Kidney epithelial cell (primary cell): ENCODE measurements around the gene FBXO46. TPM values are rescaled to one million over a fixed set of nuclear protein-coding genes. Genes with fewer than 3 reads are reported as not detected.
"Not testable (repeated sequence)": the region's sequence is repeated elsewhere in the genome, so short reads cannot be mapped to it uniquely, and the experiment has no call there.

Source experiments
- DNase-seq: peaks from one replicate; pipeline ENCODE4 v3.0.0-alpha.2; 2010; ENCODE audit warnings: low read depth
- H3K27me3 ChIP-seq: 2 replicates; pipeline ENCODE4 v1.6.0; 2011; ENCODE audit warnings: low read length; ENCODE audit not compliant: control insufficient read depth, insufficient read depth
- H3K36me3 ChIP-seq: 2 replicates; pipeline ENCODE4 v1.5.1; 2011; ENCODE audit warnings: low read length; ENCODE audit not compliant: control insufficient read depth, insufficient read depth
- H3K4me3 ChIP-seq: 2 replicates; pipeline ENCODE4 v1.5.1; 2011; ENCODE audit warnings: low read depth, mild to moderate bottlenecking, control low read depth, low read length
- CTCF ChIP-seq: IDR thresholded peaks from 2 replicates; pipeline ENCODE4 v1.5.1; 2011; ENCODE audit warnings: mild to moderate bottlenecking, moderate library complexity, low read length, control low read depth, inconsistent platforms; ENCODE audit not compliant: insufficient read depth, poor library complexity, severe bottlenecking
- total RNA-seq: library from RNA; depleted of rRNA; stranded (reverse); fragments of >200 nt; gene quantifications from 2 replicates; pipeline ENCODE4 v1.2.3, GENCODE V29; 2015

FBXO46 gene
- total RNA-seq, 1 donor from 2014 or later: 13.0 TPM

DNA sequence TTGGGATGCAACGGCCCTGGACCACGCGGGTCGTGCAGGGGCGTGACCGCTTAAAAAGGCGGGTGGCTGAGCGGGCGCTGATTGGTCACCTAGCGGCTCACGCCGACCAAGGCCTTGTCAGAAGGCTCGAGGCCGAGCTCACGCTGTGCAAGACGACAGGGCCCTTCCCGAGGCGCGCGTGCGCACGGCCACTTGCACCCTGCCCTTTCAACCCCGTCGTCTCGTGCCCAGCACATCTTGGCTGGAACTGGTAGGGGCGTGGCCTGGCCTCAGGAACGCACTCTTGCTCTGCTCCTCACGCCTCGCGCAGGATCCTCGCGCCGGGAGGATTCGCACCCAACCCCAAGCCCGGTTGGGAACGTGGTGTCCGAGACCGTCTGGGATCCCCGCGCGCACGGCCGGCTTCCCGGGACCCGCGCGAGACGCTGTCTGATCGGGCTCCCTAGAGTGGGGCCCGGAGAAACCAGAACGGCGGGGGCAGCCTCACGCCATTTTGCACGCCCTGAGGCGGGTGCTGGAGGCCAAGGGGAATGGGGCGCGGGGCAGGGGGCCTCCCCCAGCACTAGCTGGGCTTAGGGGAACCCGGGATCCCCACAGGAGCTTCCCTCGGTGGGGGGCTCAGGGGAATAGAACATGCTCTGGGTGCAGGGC, 2.6 kb upstream of the FBXO46 start, which contains the start of gene MEIOSIN:
MEIOSIN (plus strand) TSS at position 280 of the 651 bp plus-strand sequence. CDS start 1,938 bp downstream, outside the sequence.
- no peak for TF ChIP-seq CTCF
- no peaks in the 10 kb centered on the region for H3K36me3 ChIP-seq
- H3K27me3 ChIP-seq: no peaks in the 10 kb centered on the region
- H3K4me3 ChIP-seq: no peak within 1 kb of the TSS
- DNase-seq: no peak

- no peak for TF ChIP-seq CTCF
- no peak for DNase-seq
- H3K36me3 ChIP-seq: no peaks in the 10 kb centered on the region
- H3K4me3 ChIP-seq: peak overlapping the region; percentile 92
- no peaks in the 10 kb centered on the region for H3K27me3 ChIP-seq
Observed at GRCh38 chr19:45729800-45730290, 851 bp downstream of the FBXO46 start.

DNA sequence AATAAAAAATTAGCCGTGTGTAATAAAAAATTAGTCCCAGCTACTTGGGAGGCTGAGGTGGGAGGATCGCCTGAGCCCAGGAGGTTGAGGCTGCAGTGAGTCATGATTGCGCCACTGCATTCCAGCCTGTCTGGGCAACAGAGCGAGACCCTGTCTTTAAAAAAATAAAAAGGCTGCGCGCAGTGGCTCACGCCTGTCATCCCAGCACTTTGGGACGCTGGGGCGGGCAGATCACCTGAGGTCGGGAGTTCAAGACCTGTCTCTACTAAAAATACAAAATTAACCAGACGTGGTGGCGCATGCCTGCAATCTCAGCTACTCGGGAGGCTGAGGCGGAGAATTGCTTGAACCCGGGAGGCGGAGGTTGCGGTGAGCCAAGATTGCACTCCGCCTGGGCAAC, 2.0 kb downstream of the FBXO46 start:
- not testable (repeated sequence) for H3K36me3 ChIP-seq, H3K4me3 ChIP-seq, H3K27me3 ChIP-seq, DNase-seq

DNA sequence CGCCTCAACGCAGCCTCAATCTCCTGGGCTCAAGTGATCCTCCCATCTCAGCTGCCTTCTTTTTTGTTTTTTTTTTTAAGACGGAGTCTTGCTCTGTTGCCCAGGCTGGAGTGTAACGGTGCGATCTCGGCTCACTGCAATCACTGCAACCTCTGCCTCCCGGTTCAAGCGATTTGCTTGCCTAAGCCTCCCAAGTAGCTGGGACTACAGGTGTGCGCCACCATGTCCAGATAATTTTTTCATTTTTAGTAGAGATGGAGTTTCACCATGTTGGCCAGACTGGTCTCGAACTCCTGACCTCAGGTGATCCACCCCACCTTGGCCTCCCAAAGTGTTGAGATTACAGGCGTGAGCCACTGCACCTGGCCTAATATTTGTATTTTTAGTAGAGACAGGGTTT, 10.6 kb downstream of the FBXO46 start:
- not testable (repeated sequence) for H3K36me3 ChIP-seq, H3K4me3 ChIP-seq, DNase-seq, H3K27me3 ChIP-seq

GRCh38 chr19:45717983-45718650, 12.6 kb downstream of the FBXO46 start:
- no peaks in the 10 kb centered on the region for H3K27me3 ChIP-seq
- no peak for TF ChIP-seq CTCF

GRCh38 chr19:45717131-45717982, 13.3 kb downstream of the FBXO46 start:
- H3K27me3 ChIP-seq: no peaks in the 10 kb centered on the region
- H3K4me3 ChIP-seq: peak overlapping the region; percentile 80
- peaks cover 1% of the 10 kb centered on the region for H3K36me3 ChIP-seq
- DNase-seq: peak; percentile 94
- peak; percentile 31 for TF ChIP-seq CTCF

More at GRCh38 chr19:45717983-45718650, 12.6 kb downstream of the FBXO46 start:
- peaks cover 1% of the 10 kb centered on the region for H3K36me3 ChIP-seq
- no peak for DNase-seq
- H3K4me3 ChIP-seq: peak overlapping the region; percentile 80
